Activated naive CD4-positive, alpha-beta T cell treated with anti-CD3 and anti-CD28 coated beads, Interleukin-2, amount 50 U/mL, for 72 hours (primary cell): ENCODE results near the gene TFAP2C. TPM values are rescaled to one million over a fixed set of nuclear protein-coding genes. Genes with fewer than 3 reads are reported as not detected.
"Not testable (repeated sequence)": the region's sequence is repeated elsewhere in the genome, so short reads cannot be mapped to it uniquely, and the experiment has no call there.

Experiments
- ATAC-seq, 2 donors: fragments of 150-1000 bp; cut with Tn5 transposase; 2 replicates each; pipeline ENCODE4 v1.10.0; 2021; ENCODE audit warnings: mild to moderate bottlenecking in 2 of 2, moderate library complexity in 2 of 2
- DNase-seq, 2 donors: peaks; one replicate each; pipeline ENCODE4 v3.0.0; 2021 to 2022; ENCODE audit warnings: low spot score in 2 of 2
- H3K27ac Mint-ChIP-seq, 2 donors: one replicate each; pipeline ENCODE4 v1.8.0; 2022; ENCODE audit warnings: mild to moderate bottlenecking in 2 of 2, mixed read lengths in 2 of 2
- H3K36me3 Mint-ChIP-seq, 2 donors: one replicate each; pipeline ENCODE4 v1.8.0; 2022; ENCODE audit warnings: mixed read lengths in 2 of 2
- H3K9me3 Mint-ChIP-seq, 2 donors: one replicate each; pipeline ENCODE4 v1.8.0; 2022; ENCODE audit warnings: mixed read lengths in 2 of 2
- total RNA-seq, 2 donors: library from RNA; stranded (reverse); gene quantifications; one replicate each; pipeline ENCODE4 v1.2.3, GENCODE V29; 2022

The TFAP2C gene
- total RNA-seq, 2 donors from 2014 or later, result not detected

DNA sequence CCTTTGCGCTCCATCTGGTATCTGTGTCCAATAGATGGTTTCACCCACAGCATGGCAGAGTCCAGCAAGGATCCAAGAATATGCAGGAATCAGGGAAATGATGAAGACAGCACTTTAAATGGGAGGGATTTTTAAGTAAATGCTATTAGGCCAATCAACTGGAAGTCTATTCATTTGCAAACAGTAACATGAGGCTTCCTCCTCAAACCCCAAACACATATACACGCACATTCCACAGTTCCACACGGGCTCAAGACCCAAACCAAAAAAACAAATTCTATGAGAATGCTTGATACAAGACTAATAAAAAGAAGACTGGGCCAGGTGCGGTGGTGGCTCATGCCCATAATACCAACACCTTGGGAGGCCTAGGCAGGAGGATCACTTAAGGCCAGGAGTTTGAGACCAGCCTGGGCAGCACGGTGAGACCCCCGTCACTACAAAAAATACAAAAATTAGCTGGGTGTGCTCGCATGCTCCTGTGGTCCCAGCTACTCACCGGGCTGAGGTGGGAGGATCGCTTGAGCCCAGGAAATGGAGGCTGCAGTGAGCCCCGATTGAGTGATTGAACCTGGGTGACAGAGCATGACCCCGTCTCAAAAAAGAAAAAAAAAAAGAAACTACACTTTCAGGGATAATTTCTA lies 21.9 kb upstream of the TFAP2C start:
- DNase-seq (no peak), ATAC-seq (no peak)
- no peak overlapping the region for H3K27ac Mint-ChIP-seq
- H3K9me3 Mint-ChIP-seq, result no peaks in the 10 kb centered on the region
- H3K36me3 Mint-ChIP-seq, result no peaks in the 10 kb centered on the region

DNA sequence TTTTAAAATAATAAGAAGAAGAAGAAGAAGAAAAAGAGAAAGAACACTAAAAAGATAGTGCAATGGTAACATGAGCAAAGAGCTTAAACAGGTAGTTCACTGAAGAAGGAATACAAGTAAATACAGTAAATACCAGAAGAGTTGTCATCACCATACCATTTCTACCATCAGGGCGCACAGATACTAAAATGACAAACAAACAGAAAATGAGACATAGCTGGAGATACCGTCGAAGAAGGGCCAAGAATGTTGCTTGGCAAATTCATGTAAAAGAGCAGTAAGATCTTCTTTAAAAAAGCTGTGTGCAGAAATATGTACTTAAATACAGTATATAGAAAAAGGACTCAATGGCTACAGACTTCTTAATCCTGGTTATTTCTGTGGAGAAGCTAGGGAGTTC lies 20.7 kb upstream of the TFAP2C start:
- H3K36me3 Mint-ChIP-seq, result no peaks in the 10 kb centered on the region
- no peaks in the 10 kb centered on the region for H3K9me3 Mint-ChIP-seq
- no peak overlapping the region for H3K27ac Mint-ChIP-seq
- DNase-seq (no peak), ATAC-seq (no peak)

DNA sequence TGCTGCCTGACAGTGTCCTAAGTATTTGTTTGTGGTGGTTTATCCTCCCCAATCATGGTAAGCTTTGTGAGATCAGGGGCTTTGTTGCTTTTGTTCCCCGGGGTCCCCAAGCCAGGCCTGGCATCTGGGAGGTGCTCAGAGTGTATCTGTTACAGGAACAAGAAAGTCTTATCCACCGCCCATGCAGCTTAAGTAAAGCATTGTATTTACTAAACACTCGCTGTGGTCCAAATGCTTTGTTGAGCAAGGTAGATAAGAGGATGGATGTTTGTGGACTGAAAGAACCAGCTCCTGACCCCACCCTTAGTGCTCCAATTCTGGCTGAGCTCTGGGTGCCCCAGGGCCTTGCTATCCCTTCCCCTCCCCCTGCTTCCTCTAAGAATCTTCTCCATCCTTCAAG lies 19.8 kb upstream of the TFAP2C start:
- H3K9me3 Mint-ChIP-seq, result no peaks in the 10 kb centered on the region
- ATAC-seq (no peak), DNase-seq (no peak)
- H3K36me3 Mint-ChIP-seq, result no peaks in the 10 kb centered on the region
- no peak overlapping the region for H3K27ac Mint-ChIP-seq

DNA sequence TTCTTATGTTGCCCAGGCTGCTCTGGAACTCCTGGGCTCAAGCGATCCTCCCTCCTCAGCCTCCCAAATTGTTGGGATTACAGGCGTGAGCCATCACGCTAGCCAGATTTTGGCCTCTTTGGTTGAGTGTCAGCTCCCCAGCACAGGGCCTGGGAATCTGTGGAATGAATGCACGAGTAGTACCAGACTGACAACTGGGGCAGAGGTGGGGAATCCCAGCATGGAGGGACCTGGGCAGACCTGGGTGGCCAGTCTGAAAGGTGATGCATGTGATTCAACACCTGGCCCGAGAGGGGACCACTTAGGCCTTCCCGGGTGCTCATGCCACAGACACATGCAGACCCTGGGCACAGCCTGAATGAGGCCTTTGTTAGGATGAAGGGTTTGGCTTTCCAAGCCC lies 19.0 kb upstream of the TFAP2C start:
- no peaks in the 10 kb centered on the region for H3K9me3 Mint-ChIP-seq
- no peaks in the 10 kb centered on the region for H3K36me3 Mint-ChIP-seq
- ATAC-seq (no peak), DNase-seq (no peak)
- peak overlapping the region in 1 of 2 donors; percentile 29 for H3K27ac Mint-ChIP-seq

DNA sequence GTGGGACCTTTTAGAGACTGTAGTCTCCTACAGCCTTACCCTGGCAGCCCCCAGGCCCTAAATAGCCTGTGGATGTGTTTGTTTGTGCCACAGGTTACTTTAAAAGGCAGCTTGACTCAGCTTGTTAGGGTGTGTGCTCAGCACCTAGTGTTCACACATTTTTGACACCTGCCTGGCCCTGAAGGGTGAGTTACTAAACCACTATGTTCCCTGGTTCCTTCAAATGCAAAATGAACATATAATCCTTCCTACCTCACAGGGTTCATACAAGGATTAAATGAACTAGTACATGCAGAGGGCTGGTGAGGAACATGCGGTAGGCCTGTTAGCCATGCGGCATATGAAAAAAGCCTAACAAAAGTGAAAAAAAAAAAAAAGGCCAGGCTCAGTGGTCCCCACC lies 14.9 kb upstream of the TFAP2C start:
- Mint-ChIP-seq H3K27ac (no peak overlapping the region), H3K36me3 (no peaks in the 10 kb centered on the region), H3K9me3 (no peaks in the 10 kb centered on the region)
- DNase-seq (no peak), ATAC-seq (no peak)

DNA sequence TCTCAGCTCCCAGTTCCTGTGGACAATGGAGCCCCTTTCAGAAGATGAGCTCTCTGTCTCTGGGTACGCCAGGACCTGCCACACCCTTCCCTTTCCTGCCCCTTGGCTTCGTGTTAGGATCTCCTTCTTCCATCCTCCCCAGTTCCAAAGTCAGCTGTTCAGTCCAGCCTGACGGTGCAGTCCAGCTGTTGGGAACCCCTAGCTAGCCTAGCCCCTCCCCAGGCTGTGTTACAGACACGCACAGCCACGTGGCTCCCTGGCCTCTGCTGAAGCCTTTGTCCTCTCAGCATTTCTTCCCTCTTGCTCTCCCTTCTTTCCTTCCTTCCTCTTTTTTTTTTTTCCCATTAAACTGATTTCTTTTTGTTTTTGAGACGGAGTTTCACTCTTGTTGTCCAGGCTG lies 12.4 kb upstream of the TFAP2C start:
- H3K36me3 Mint-ChIP-seq, result no peaks in the 10 kb centered on the region
- no peak for DNase-seq
- no peak for ATAC-seq
- H3K9me3 Mint-ChIP-seq, result no peaks in the 10 kb centered on the region
- no peak overlapping the region for H3K27ac Mint-ChIP-seq

DNA sequence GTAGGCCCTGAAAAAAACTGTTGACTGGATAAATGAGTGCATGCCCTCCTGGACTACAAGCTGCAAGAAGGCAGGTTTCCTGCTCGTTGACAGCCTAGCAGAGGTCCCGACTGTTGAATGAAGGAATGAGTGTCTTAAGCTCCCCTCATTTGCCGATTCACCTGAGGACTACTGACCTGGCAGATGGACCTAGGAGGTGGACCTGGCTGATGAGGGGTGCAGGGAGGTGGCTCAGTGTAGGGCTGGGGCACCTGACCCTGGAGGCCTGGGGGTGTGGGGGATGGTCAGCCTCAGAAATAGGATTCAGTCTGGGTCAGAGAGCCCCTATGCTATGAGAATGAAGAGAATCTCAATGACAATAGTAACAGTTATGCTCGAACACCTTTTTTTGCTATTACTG lies 11.6 kb upstream of the TFAP2C start:
- H3K36me3 Mint-ChIP-seq, result no peaks in the 10 kb centered on the region
- DNase-seq (no peak), ATAC-seq (no peak)
- H3K9me3 Mint-ChIP-seq, result no peaks in the 10 kb centered on the region
- no peak overlapping the region for H3K27ac Mint-ChIP-seq

DNA sequence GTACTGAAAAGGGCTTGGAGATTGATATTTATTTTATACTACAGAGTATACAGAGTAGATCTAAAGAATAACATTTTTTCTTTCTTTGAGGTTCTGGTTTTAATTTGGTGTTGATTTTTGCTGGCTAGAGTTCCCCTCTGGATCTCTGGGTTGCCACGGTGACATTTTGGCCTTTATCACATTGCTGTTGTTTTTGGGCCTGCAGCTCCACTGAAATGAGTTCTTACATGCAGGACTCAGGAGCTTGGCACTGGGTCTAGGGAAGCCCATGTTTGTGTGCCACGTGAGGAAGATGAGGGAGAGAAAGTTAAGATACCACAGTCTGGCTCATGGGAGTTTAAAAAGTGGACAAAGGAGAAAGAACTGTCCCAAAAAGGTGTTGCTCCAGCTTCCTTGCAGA lies 7.4 kb upstream of the TFAP2C start:
- ATAC-seq (no peak), DNase-seq (no peak)
- H3K9me3 Mint-ChIP-seq, result no peaks in the 10 kb centered on the region
- H3K27ac Mint-ChIP-seq, result no peak overlapping the region
- H3K36me3 Mint-ChIP-seq, result no peaks in the 10 kb centered on the region

DNA sequence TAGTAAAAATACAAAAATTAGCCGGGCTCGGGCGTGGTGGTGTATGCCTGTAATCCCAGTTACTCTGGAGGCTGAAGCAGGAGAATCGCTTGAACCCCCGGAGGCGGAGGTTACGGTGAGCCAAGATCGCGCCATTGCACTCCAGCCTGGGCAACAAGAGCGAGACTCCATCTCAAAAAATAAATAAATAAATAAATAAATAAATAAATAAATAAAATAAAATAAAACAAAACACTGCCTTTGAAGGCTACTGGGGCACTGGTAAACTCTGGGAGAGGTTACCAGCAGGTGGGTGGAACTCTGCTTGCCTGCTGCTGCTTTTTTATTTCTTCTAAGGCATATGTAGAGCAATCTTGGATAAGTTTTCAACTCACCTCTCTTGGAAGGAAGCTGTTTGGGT lies 5.2 kb upstream of the TFAP2C start:
- H3K9me3 Mint-ChIP-seq, ATAC-seq, H3K27ac Mint-ChIP-seq, H3K36me3 Mint-ChIP-seq, DNase-seq: not testable (repeated sequence)

DNA sequence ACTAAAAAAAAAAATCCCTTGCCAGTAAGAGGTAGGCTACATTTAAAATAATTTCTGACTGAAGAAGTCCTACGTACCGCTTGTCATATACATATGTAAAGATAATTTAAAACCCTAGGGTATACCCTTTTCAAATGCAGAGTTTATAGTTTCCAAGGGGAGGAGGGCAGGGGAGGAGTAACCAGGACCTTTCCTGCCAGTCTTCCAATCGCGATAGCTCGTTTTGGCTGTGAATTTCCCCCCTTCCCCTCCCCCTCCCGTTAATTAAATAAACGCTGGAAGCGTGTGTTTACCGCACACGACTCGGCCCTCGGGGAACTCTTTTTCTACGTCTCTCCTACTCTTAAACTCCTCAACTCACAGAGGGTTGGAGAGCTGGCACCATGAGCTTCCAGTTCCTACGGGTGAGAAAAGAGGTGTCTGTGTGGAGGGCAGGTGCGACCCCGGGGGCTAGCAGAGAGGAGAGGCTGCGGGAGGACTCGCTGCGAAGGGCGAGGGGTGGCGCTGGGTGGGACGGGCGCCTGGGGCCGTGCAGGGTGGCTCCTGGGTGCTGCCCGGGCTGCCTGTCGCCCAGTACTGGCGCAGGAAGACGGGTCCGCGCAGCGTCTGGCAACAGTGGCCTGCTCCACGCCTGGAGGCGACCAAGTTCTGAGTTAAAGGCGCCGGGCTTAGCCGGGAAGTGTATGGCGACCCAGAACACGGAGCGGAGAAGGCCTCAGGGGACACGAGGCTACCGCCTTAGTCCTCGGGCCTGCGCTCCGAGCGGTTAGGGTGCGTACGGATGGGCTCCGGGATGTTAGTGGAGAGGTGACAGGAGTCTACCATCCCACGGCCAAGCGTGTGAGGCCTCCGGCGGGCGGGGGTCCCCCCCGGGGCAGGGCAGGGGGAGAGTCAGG lies 4.1 kb upstream of the TFAP2C start:
- ATAC-seq (no peak), DNase-seq (peak in 1 of 2 donors; percentile 8)
- no peak overlapping the region for H3K27ac Mint-ChIP-seq

DNA sequence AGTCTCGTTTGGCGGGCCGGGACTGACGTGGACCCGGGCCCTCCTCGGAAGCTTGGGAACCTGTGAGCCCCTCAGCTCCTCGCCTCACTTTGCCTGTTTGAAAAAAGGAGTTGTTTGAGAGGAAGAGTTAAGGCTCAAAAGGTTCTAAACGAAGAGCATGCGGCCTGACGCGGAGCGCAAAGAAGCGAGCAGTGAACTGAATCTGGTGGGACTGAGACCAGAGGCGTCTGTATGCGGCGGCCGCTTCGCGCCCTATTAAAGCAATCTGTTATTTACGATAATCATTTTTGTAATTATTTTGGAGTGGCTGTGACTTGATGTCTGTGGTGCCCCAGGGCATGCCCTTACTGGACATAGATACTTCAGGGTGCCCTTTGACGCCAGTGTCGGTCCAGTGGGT lies 3.3 kb upstream of the TFAP2C start:
- Mint-ChIP-seq H3K9me3 (no peaks in the 10 kb centered on the region), H3K36me3 (no peaks in the 10 kb centered on the region), H3K27ac (no peak overlapping the region)
- ATAC-seq, result no peak
- DNase-seq, result peak in 1 of 2 donors; percentile 3

More for the DNA sequence above, 4.1 kb upstream of the TFAP2C start:
- H3K36me3 Mint-ChIP-seq, result no peaks in the 10 kb centered on the region
- H3K9me3 Mint-ChIP-seq, result no peaks in the 10 kb centered on the region

DNA sequence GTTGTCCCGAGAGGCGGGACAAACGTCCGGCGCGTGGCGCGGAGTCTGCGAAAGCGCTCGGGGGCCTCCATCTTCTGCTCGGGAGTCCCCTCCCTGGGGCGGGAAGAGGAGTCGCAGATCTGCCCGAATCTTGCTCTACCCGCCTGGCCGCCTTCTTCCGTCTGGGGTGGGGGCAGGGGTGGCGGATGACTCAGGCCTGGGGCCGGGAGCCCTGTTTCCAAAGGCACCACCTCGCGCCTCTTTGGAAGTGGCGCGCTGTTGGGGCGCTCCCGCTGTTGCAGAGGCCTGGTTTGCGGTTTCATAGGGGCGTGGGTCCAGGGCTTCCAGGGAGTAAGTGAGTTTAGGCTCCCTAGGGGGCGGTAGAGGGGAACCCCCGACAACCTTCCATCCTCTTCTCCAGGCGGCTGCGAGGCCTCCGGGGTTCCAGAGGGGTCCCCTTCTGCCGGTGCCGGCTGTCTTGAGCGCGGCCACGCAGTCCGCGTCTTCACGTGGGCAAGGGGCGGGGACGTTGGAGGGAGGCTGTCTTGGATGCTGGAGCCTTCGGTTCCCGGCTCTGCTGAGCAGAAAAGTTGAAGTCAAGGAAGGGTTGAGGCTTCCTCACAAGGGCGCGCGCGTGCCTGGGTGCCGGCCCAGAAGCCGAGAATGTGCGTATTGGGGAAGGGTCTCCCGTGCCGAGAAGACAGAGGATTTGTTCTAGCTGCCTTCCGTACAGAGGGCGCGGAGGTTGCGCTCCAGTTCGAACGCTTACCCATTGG lies 2.6 kb upstream of the TFAP2C start:
- Mint-ChIP-seq H3K36me3 (no peaks in the 10 kb centered on the region), H3K9me3 (no peaks in the 10 kb centered on the region), H3K27ac (peak overlapping the region in 1 of 2 donors; percentile 22)
- peak in 1 of 2 donors; percentile 44 for ATAC-seq
- DNase-seq, result peak in 1 of 2 donors; percentile 23

DNA sequence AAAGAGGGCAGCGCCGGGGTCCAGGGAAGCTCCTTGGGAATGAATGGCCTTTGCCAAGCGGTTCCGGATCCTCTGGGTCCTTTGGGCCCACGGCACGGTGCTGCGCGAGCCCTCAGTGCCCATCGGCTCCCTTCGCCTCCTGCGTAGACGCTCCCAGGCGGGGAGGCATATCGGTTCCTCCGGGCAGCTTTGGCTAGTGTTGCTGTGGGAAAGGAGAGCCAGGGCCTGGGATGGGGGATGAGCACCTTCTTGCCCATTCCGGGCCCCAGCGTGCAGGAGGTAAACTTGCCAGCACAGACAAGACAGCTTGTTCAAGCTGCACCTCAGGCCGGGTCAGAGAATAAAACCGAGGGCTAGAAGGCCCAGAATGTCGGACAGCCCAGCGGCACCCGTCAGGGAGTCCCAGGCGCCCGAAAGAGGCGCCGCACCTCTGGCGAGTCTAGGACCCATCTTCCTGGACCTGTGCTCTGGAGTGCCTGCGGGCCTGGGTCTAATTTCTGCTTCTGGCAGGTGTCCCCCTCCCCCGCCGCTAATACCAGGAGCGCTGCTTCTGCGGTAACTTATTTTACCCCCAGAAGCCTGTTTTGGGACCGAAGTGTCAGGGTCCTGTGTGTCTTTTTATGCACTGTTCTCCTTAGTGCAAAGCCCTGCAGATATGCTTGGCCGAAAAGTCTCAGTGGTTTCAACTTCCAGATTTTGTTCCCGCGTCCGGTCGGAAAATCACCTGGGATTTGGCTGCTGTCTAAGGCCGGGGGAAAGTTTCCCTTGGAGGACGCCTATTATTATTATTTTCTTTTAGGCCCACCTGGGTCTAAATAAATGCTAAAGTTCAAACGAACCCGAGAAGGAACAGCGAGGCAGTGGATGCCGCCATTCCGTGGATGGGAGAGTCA lies 1.7 kb upstream of the TFAP2C start:
- Mint-ChIP-seq H3K36me3 (no peaks in the 10 kb centered on the region), H3K27ac (no peak overlapping the region), H3K9me3 (no peaks in the 10 kb centered on the region)
- ATAC-seq, result no peak
- DNase-seq, result peak in 1 of 2 donors; percentile 4

DNA sequence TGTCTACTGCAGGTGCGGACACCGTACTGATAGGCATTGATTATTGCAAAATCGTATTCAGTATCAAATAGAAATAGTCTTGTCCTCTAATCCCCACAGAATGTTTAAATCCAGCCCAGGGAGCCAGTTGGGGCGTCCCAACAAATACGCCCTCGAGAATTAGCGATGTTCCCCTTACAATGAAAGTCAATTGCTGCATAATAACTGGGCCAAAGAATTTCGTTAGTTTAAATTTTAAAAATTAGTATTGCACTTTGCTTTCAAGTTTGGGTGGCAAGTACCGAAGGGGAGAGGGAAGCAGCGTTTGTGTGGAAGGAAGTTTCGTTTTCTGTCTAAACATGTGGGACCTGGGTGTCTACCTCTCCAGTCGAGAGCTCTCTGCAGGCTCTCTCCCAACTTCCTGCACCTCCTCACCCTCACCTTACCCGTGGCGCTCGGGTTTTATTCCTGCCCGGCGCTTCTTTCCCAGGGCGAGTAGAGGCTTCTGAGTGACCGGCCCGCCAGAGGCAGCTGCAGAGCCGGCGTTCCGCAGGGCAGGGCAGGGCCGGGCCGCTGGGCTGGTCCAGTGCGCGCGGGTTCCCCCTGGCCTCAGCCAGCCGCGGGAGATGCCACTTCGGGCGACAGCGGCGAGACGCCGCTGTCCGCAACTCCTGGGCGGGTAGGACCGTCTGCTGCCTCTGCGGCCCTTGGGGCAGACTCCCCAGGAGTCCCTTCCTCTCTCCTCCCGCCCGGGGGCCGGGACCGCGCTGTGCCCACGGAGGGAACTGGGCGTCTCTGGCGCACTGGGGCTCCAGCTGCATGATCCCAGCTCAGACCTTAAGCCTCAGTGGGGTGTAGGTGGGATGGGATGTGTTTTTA lies 862 bp upstream of the TFAP2C start:
- no peaks in the 10 kb centered on the region for H3K36me3 Mint-ChIP-seq
- no peaks in the 10 kb centered on the region for H3K9me3 Mint-ChIP-seq
- H3K27ac Mint-ChIP-seq, result no peak overlapping the region

DNA sequence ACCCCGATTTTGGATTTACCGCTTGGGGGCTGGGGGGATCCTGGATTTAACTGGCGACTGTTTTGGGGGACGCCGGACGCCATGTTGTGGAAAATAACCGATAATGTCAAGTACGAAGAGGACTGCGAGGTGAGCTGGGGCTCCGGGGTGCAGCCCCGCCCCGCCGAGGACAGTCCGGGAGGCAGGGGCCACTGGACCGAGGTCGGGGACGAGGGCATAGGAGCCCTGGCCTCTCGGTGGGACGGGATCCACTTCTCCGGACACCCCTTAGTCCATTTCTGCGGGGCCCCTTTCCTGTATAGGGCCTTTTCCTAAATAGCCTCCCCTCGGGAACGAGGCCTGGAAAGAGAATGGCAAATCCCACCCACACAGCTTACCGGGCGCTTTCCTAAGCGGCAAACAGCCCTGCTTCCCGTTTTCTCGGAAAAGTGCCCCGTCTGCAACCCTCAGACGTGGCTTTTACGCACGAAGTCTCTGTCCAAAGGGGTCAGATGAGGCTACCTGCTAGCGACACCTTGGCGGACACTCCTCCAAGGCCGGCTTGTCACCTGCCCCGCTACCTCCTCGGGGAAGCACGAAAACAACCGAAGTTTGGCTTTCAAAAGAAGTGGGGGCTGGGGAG lies 469 bp downstream of the TFAP2C start:
- no peaks in the 10 kb centered on the region for H3K36me3 Mint-ChIP-seq
- H3K9me3 Mint-ChIP-seq, result no peaks in the 10 kb centered on the region
- no peak overlapping the region for H3K27ac Mint-ChIP-seq
- ATAC-seq, result no peak
- DNase-seq, result no peak

More for the DNA sequence above, 862 bp upstream of the TFAP2C start:
- DNase-seq, result peak in 1 of 2 donors; percentile 14
- ATAC-seq, result peak in 1 of 2 donors; percentile 18
